Subcutaneous abdominal adipose tissue (tissue), 5 donors: ENCODE measurements around the gene RIBC1.

Experiments used
- H3K27ac ChIP-seq: one replicate; pipeline ENCODE4 v1.7.0; 2013; ENCODE audit warnings: low read depth, mild to moderate bottlenecking, inconsistent platforms, low read length, moderate library complexity
- H3K27me3 ChIP-seq, 5 donors: one replicate each; pipeline ENCODE4 v1.7.0; 2013; ENCODE audit warnings: low read length in 5 of 5, inconsistent platforms in 1 of 5; ENCODE audit not compliant: control insufficient read depth in 5 of 5, insufficient read depth in 4 of 5
- H3K36me3 ChIP-seq, 5 donors: one replicate each; pipeline ENCODE4 v1.7.0; 2013; ENCODE audit warnings: low read length in 5 of 5; ENCODE audit not compliant: control insufficient read depth in 5 of 5, insufficient read depth in 5 of 5
- H3K4me1 ChIP-seq, 5 donors: one replicate each; pipeline ENCODE4 v1.7.0; 2013; ENCODE audit warnings: low read length in 5 of 5, mild to moderate bottlenecking in 3 of 5, moderate library complexity in 1 of 5; ENCODE audit not compliant: control insufficient read depth in 5 of 5, insufficient read depth in 5 of 5
- H3K4me3 ChIP-seq, 5 donors: one replicate each; pipeline ENCODE4 v1.7.0; 2013; ENCODE audit warnings: low read length in 5 of 5, low read depth in 1 of 5
- H3K9ac ChIP-seq, 5 donors: one replicate each; pipeline ENCODE4 v1.7.0; 2013; ENCODE audit warnings: low read length in 5 of 5, mild to moderate bottlenecking in 4 of 5, moderate library complexity in 3 of 5
- H3K9me3 ChIP-seq, 5 donors: one replicate each; pipeline ENCODE4 v1.7.0; 2013; ENCODE audit warnings: low read length in 5 of 5; ENCODE audit not compliant: control insufficient read depth in 5 of 5
- donor health status: healthy.
- donor health status: healthy.
- donor health status: healthy.
- donor health status: healthy.
- donor health status: healthy.

The RIBC1 gene

DNA sequence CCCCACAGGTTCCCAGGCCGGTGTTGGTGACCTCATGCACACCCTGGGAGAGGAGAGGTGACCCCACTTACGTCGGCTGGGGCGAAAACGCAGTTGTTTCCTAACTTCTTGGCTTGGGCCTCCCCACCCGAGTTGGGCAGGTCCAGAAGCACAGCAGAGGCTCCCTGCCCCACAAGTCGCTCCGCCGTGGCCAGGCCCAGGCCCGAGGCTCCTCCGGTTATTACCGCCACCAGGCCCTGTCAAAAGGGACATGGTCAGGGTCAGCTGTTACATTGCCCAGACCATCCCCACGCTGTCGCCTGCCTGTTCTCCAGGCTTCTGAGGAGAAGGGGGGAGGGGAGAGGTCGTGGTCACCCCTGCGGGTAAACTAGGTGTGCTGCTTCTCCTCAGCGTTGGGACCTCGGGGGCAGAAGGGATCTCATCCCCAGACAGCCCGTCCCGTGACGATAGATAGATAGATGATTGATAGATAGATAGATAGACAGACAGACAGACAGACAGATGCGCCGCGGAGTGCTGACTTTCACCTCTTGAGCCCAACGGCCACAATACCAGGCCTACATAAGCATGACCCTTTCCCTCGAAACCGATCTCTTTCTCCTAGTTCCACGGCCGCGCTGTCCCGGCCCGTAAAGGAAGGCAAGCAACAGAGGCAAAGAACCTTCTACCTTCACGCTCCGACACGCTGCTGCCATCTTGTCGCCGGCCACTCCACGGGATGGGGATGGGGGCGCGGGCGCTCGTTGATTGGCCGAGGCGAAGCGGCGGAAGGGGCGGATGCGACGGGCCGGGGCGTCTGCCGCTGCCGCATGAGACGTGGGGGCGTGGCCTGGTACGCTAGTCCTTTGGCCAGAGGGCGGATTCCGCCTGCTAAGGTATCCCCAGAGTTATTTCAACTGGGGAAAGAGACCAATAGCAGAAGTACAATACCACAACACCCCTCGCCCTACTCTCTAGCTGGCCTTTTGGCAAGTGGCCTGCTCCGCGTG, 11.3 kb downstream of the RIBC1 start, which contains the start of gene HSD17B10:
Gene HSD17B10 (minus strand): TSS at position 720 of the 989 bp plus-strand sequence. CDS start 25 bp downstream, at position 695.
- H3K27me3 ChIP-seq: peaks cover 0 to 35% (median 20%) of the 10 kb centered on the region in 5 donors
- no peaks in the 10 kb centered on the region for H3K9me3 ChIP-seq
- H3K36me3 ChIP-seq: peaks cover 0 to 34% (median 21%) of the 10 kb centered on the region in 5 donors
- H3K4me1 ChIP-seq: peaks cover 0 to 16% (median 12%) of the 10 kb centered on the region in 5 donors
- H3K4me3 ChIP-seq: peak within 1 kb of the TSS; percentile 78 to 82 (median 81)
- peak within 1 kb of the TSS in 4 of 5 donors; percentile 7 to 76 (median 58) for H3K9ac ChIP-seq
- H3K27ac ChIP-seq: no peak within 1 kb of the TSS

DNA sequence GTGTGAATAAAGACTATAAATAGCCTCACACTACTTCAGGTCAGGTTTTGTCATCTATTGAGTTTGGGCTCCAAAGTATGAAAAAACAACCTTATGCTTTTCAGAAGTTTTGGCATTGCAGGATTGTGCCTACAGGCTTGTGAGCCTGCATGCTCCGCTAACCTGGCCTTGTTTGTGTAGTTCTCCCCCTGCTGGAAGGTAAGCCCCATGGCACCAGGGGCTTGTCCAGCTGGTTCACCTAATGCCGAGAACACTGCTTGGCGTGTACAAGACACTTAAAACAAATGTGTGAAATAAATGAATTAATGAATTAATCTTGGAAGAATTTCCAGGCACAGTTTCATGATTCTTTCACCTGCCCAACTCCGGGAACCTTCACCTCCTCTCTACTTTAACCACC, 13.3 kb downstream of the RIBC1 start:
- H3K4me1 ChIP-seq: peaks cover 0 to 24% (median 21%) of the 10 kb centered on the region in 5 donors
- no peak overlapping the region for H3K9ac ChIP-seq

DNA sequence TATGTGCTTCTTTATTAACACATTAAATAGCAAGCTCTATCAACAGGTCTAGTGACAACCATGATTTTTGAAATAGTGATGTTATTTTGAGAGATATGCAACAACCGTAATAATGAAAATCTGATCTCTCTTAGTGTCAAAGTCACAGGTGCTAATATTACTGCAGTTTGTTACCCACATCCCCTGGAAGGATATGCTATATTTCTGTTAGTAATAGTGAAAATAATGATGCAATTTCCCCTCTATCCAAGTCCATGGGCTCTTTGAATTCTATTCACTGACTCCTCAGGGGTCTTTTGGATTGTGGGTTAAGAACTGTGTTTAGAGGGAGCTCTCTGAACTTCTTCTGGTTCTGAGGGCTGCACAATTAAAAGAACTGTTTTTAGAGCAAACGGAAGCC, 14.5 kb downstream of the RIBC1 start:
- Histone ChIP-seq H3K4me3 (no peak overlapping the region), H3K4me1 (peaks cover 0 to 36% (median 33%) of the 10 kb centered on the region in 5 donors), H3K27me3 (peaks cover 0 to 34% (median 26%) of the 10 kb centered on the region in 5 donors), H3K9ac (no peak overlapping the region), H3K36me3 (peaks cover 0 to 1% (median 0%) of the 10 kb centered on the region in 5 donors), H3K27ac (no peak overlapping the region), H3K9me3 (no peaks in the 10 kb centered on the region)

More for the DNA sequence above, 13.3 kb downstream of the RIBC1 start:
- H3K27ac ChIP-seq: no peak overlapping the region
- H3K4me3 ChIP-seq: no peak overlapping the region
- peaks cover 0 to 14% (median 11%) of the 10 kb centered on the region in 5 donors for H3K36me3 ChIP-seq
- peaks cover 0 to 30% (median 23%) of the 10 kb centered on the region in 5 donors for H3K27me3 ChIP-seq
- no peaks in the 10 kb centered on the region for H3K9me3 ChIP-seq

DNA sequence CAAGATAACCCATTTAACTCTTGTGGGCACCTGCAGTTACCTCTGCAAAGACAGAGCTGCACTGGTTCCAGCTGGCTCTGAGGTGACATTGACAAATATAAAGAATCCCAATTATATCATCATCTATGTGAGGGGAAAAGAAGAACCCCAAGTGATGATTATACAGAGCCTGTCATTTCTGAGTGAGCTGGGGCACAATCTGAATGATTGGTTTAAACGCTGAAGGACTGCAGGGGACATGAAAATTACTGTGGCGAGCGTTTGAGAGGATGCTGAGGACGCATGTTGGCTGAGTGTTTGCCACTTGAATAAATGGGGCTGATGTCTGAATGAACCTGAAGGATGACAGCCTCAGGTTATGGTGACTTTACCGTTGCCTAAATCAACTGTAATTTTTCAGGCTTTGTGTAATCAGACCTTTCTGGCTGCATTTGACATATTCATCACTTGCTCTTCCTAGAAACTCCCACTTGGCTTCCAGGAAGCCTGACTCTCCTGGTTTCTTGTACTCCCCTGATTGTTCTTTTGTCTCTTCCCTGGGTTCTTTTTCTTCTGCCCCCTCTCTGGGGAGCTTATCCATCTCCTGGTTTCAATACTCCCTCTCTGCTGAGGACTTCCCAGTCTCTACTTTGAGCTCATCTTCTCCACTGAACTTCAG, 15.6 kb downstream of the RIBC1 start:
- Histone ChIP-seq H3K9ac (no peak overlapping the region), H3K27ac (no peak overlapping the region), H3K4me1 (peaks cover 0 to 38% (median 33%) of the 10 kb centered on the region in 5 donors), H3K36me3 (no peaks in the 10 kb centered on the region), H3K4me3 (no peak overlapping the region), H3K27me3 (peaks cover 0 to 35% (median 28%) of the 10 kb centered on the region in 5 donors), H3K9me3 (no peaks in the 10 kb centered on the region)

DNA sequence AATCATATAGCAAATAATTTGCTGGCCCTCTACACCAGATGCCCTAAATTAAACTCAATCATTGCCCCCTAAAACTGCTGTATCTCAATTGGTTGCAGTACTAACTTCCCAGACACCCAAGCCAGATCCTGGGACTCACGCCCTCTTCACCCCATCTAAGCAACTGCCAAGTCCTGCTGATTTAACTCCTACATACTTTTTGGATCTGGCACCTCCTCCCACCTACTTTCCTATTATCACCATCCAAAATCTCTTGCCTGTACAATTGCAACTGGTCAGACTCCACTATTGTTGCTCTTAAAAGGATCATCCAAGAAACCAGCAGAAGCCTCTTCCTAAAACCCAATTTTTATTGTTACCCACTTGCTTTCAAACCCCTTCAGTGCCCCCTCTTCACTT, 16.2 kb downstream of the RIBC1 start:
- H3K27me3 ChIP-seq: peaks cover 0 to 35% (median 23%) of the 10 kb centered on the region in 5 donors
- H3K4me1 ChIP-seq: peaks cover 0 to 33% (median 28%) of the 10 kb centered on the region in 5 donors
- no peak overlapping the region for H3K4me3 ChIP-seq
- no peaks in the 10 kb centered on the region for H3K36me3 ChIP-seq
- H3K27ac ChIP-seq: no peak overlapping the region
- no peak overlapping the region for H3K9ac ChIP-seq
- no peaks in the 10 kb centered on the region for H3K9me3 ChIP-seq

DNA sequence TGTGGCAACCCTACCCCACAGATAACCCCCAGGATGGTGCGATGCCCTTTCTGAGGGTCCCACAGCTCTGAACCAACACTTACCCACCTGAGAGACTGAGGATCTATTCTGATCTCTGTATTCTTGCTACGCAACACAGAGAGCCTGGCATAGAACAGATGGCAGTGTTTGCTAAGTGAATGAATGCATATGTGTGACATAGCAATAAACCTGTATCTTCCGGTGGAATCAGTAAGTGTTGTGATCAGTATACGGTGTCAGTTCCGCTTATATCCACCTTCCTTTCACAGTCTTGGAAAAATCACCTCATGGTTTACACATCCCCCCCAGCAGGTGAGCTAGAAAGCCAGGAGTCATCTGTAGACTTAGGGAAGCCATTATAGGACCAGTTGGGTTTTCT, 17.4 kb downstream of the RIBC1 start:
- Histone ChIP-seq H3K27ac (no peak overlapping the region), H3K9ac (no peak overlapping the region), H3K27me3 (peaks cover 0 to 31% (median 23%) of the 10 kb centered on the region in 5 donors), H3K4me3 (peak overlapping the region in 2 of 5 donors; percentile 54 to 59), H3K4me1 (peaks cover 0 to 22% (median 21%) of the 10 kb centered on the region in 5 donors), H3K9me3 (no peaks in the 10 kb centered on the region), H3K36me3 (no peaks in the 10 kb centered on the region)

DNA sequence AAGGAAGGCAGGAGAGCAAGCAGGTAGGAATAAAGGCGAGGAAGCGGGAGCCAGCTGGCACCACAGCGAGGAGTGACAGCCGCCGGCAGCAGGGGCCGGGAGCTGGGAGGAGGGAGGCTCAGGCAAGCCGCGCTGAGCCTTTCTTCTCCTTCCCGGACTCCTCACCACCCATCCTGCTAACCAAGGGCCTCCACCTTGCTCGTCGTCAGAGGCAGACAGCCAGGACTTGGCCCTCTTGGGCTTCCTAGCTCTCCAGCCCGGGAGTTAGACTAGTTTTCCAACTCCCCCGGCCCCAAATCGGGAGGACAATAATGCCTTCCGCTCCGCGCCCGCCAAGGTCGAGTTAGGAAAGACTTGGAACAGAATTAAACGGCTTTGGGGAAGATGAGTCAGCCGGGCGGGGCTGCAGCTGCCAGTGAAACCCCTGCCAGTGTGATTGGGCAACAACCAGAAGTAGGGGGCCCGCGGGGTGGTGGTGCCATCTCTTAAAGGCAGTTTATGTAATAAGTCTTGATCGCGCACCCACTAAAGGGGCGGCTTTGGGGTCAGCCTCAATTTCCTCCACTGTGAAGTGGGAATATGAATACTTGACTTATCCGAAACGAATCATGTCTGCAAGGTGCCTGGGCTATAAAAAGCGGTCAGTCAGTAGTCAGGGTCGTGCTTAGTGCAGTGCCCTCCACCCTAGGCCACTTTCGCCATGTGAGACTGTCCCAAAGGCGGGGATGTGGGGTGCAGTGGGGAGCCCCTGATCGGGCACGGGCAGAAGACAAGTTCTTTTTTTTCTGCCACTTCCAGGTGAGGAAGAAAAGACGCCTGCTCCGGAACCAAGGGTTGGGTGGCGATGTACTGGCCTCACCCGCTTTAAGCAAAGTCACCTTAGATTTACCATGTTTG, 18.2 kb downstream of the RIBC1 start:
- no peaks in the 10 kb centered on the region for H3K36me3 ChIP-seq
- no peak overlapping the region for H3K27ac ChIP-seq
- no peaks in the 10 kb centered on the region for H3K9me3 ChIP-seq
- H3K27me3 ChIP-seq: peaks cover 0 to 28% (median 23%) of the 10 kb centered on the region in 5 donors
- peak overlapping the region in 2 of 5 donors; percentile 26 to 68 for H3K9ac ChIP-seq
- peak overlapping the region; percentile 53 to 70 (median 59) for H3K4me3 ChIP-seq
- peaks cover 0 to 22% (median 21%) of the 10 kb centered on the region in 5 donors for H3K4me1 ChIP-seq

DNA sequence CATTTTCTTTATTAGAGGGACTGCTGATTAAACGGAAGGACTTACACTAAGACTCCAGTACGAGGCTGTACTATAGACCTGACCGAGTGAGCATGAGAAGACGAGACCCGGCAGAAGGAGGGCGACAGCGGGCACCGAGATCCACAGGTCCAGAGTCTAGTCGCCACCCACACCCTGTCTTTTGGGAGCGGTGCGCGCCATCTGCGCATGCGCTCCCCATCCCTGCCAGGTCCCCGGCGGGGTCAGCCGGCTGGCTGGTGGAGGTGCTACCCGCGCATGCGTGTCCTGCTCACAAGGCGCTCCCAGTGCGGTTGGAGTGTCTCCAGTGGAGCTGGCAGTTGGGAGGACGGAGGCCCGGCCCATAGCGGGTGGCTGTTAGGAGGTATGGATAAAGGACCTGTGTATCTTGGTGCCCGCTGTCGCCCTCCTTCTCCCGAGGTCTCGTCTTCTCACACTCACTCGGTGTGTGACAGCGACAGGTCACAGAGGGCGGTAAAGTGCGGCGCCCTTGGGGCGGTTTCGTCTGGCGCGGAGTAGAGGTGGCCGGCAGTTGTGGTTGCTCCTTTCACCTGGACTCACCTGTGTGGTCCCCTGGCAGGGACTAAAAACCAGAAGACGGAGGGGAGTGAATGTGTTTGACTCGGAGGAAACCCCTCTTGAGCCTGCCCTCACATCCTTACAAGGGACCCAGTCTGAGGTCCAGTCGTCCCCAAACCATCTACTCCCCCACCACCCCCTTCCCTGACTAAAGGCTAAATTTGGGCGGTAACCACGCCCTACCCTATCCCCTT, 19.1 kb downstream of the RIBC1 start:
- H3K4me1 ChIP-seq: peaks cover 0 to 22% (median 21%) of the 10 kb centered on the region in 5 donors
- H3K27me3 ChIP-seq: peaks cover 5 to 31% (median 23%) of the 10 kb centered on the region in 5 donors
- H3K4me3 ChIP-seq: peak overlapping the region; percentile 53 to 70 (median 59)
- no peak overlapping the region for H3K27ac ChIP-seq
- no peaks in the 10 kb centered on the region for H3K9me3 ChIP-seq
- no peaks in the 10 kb centered on the region for H3K36me3 ChIP-seq
- peak overlapping the region in 3 of 5 donors; percentile 26 to 39 (median 35) for H3K9ac ChIP-seq

DNA sequence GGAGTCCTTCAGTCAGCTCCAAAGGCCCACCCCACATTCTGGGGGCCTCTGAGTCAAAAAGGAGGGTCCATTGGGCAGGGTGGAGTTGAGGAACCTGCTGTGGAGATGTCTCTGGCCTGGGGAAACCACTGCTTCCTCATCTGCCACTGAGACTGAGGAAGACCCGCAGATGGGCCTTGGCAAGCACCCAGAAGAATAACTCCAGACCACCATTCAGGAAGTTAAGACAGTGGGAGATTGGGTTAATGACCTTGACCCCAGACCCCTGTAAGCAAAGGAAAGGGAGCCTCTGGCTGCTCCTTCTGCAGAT, 19.6 kb downstream of the RIBC1 start:
- H3K27me3 ChIP-seq: peaks cover 7 to 33% (median 23%) of the 10 kb centered on the region in 5 donors
- no peak overlapping the region for H3K9ac ChIP-seq
- H3K9me3 ChIP-seq: no peaks in the 10 kb centered on the region
- H3K27ac ChIP-seq: no peak overlapping the region
- H3K36me3 ChIP-seq: no peaks in the 10 kb centered on the region
- H3K4me3 ChIP-seq: peak overlapping the region in 1 of 5 donors; percentile 54
- H3K4me1 ChIP-seq: peaks cover 0 to 22% (median 21%) of the 10 kb centered on the region in 5 donors
